SKM-1 treated with dmso at 0.1 percent for 144 hours (cell line): ENCODE results near the gene TMEM125.

Experiments
- DNase-seq: peaks from one replicate; lab custom pipeline; 2025; ENCODE audit not compliant: unreplicated experiment; lab: John Stamatoyannopoulos, UW

The TMEM125 gene

GRCh38 chr1:43246466-43247213 is 23.1 kb upstream of the TMEM125 start:
- DNase-seq, result no peak

- DNase-seq, result no peak
Measured at GRCh38 chr1:43247256-43247921, 22.4 kb upstream of the TMEM125 start.

GRCh38 chr1:43250351-43250761 is 19.4 kb upstream of the TMEM125 start:
- no peak for DNase-seq

- DNase-seq, result no peak
Measured at GRCh38 chr1:43251024-43251423, 18.8 kb upstream of the TMEM125 start.

GRCh38 chr1:43252225-43252624 is 17.6 kb upstream of the TMEM125 start:
- DNase-seq, result no peak

- no peak for DNase-seq
Measured at GRCh38 chr1:43253173-43253572, 16.6 kb upstream of the TMEM125 start.

GRCh38 chr1:43253876-43254275 is 15.9 kb upstream of the TMEM125 start:
- DNase-seq, result no peak

GRCh38 chr1:43255438-43256210 is 14.2 kb upstream of the TMEM125 start:
- DNase-seq, result no peak

GRCh38 chr1:43256675-43257570 is 12.9 kb upstream of the TMEM125 start:
- no peak for DNase-seq

GRCh38 chr1:43258370-43258769 is 11.4 kb upstream of the TMEM125 start:
- DNase-seq, result no peak

- DNase-seq, result no peak
Measured at GRCh38 chr1:43265431-43265830, 4.4 kb upstream of the TMEM125 start.

- no peak for DNase-seq
Measured at GRCh38 chr1:43266881-43267280, 2.9 kb upstream of the TMEM125 start.

GRCh38 chr1:43267291-43267805 is 2.4 kb upstream of the TMEM125 start:
- no peak for DNase-seq

- DNase-seq, result no peak
Measured at GRCh38 chr1:43267818-43268425, 1.9 kb upstream of the TMEM125 start.

GRCh38 chr1:43270421-43271095 is 775 bp downstream of the TMEM125 start:
- DNase-seq, result no peak

- no peak for DNase-seq
Measured at GRCh38 chr1:43271186-43272118, 1.7 kb downstream of the TMEM125 start.

- DNase-seq, result no peak
Measured at GRCh38 chr1:43272161-43272560, 2.4 kb downstream of the TMEM125 start.
